Panc1 (cell line): ENCODE results near the gene HES6.

Source experiments
- CTCF ChIP-seq: fragments of 450-650 bp; IDR thresholded peaks from 2 replicates; pipeline ENCODE4 v1.5.1; 2017; ENCODE audit warnings: mild to moderate bottlenecking
- POLR2AphosphoS5 ChIP-seq: IDR thresholded peaks from 2 replicates; pipeline ENCODE4 v1.6.1; 2012; ENCODE audit warnings: mild to moderate bottlenecking, low read depth, low read length, moderate library complexity
- REST ChIP-seq, 2 experiments: IDR thresholded peaks; 2 replicates each; pipeline ENCODE4 v1.6.1; 2011 to 2012; ENCODE audit warnings: low read depth in 2 of 2, control low read depth in 1 of 2, low read length in 1 of 2, mild to moderate bottlenecking in 1 of 2, moderate library complexity in 1 of 2; ENCODE audit not compliant: insufficient read depth in 1 of 2
- SIN3A ChIP-seq: IDR thresholded peaks from 2 replicates; pipeline ENCODE4 v1.6.1; 2012; ENCODE audit warnings: low read depth, mild to moderate bottlenecking, low read length, moderate library complexity, borderline replicate concordance; ENCODE audit not compliant: insufficient read depth

DNA sequence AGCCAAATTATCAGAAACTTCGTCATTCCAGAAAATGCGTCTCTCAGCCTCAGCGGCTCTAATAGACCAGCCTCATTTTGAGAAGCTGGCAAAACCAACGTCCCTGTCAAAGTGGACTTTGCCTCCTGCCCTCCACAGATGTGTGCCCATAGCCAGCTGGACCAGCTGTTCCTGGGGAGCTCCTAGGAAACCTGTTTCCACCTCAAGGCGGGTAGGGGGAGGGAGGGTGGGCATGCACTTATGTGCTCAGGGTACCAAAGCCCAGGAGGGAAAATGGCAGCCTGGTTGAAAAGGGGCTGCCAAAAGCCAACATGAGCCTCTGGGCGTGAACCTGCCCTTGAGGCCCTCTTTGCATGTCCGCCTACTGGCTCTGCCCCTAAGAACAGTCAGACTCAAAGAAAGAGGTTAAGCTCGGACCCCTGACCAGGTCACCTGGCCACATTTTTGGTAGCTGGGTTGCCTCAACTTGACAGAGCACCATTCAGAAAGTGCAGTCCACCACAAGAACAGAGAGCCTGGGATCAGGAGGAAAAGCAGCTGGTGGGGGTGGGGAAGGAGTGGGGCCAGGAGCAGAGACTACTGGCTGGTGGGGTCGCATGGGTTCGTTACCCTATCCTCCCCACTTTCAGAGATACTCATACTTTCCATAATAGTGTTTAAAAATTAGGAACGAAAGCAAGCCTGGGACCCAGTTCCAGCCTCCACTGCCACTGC, 45.1 kb upstream of the HES6 start:
- TF ChIP-seq POLR2AphosphoS5 (no peak), CTCF (no peak), SIN3A (no peak), REST (IDR thresholded peaks at IDR 0.05; ENCODE audit: insufficient read depth in 1 of 2, low read depth in 2 of 2, low read length in 1 of 2) (no peak)
